ENCODE data around the gene CARM1. TPM values are rescaled to one million over a fixed set of nuclear protein-coding genes. Genes with fewer than 3 reads are reported as not detected.

Gene CARM1
- total and polyA plus RNA-seq, 2 of the 13 experiments (the other 11 are each of a cell fraction or from before 2014, with no cell fraction given), result 27.6 to 55.8 TPM

DNA sequence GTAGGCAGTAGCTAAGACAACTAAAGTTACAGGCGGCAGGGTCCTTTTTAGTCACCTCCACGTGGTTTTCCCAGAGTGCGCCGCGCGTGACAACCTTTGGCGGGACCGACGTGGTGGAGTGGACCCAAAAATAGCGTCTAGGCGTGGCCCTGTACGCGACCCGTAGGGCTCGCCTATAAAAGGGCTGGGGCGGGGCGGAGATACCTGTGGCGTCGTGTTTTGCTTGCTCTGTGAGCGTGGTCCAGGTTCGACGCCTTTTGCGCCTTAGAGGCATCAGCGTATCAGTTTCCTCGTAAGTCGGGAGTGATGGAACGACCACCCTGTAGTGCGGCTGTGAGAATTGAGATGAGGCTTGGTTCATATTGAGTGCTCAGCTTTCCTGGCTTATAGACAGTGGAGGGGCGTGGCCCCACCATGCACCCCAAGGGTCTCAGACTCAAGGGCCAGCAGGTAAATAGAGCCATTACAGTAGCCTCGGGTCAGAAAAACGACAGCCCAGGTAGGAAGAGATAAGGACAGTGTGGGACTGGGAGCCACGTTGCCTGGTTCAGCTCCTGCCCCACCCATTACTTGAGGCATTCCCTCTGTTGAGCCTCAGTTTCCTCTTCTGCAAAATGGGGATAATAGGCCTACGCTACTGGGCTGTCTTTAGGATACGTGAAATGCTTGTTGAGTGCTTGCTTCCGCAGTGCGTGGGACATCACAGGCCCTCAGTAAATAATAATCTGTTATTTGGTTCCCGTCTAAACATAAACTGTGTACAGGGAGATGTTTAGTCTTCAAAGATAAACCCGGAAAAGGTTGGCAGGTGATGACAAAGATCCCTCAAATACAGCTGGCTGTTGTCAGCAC is 34.6 kb upstream of the CARM1 start (continued):
- TF ChIP-seq, protein P1, sequence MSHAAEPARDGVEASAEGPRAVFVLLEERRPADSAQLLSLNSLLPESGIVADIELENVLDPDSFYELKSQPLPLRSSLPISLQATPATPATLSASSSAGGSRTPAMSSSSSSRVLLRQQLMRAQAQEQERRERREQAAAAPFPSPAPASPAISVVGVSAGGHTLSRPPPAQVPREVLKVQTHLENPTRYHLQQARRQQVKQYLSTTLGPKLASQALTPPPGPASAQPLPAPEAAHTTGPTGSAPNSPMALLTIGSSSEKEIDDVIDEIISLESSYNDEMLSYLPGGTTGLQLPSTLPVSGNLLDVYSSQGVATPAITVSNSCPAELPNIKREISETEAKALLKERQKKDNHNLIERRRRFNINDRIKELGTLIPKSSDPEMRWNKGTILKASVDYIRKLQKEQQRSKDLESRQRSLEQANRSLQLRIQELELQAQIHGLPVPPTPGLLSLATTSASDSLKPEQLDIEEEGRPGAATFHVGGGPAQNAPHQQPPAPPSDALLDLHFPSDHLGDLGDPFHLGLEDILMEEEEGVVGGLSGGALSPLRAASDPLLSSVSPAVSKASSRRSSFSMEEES (CRISPR knock-in tag; IDR thresholded peaks at IDR 0.05), result peak; percentile 66; the same call in 1 of the 2 replicates
- TF ChIP-seq ONECUT2 (CRISPR knock-in tag; IDR thresholded peaks at IDR 0.05) (0 out of 2 replicates have a peak, but pooled peaks have one; percentile 17), SOX13 (IDR thresholded peaks at IDR 0.05) (no peak), SOX13 (CRISPR knock-in tag; conservative IDR thresholded peaks at IDR 0.05 in 1 of 2, IDR thresholded peaks at IDR 0.05 in 1 of 2) (no peak), SALL1 (CRISPR knock-in tag; IDR thresholded peaks at IDR 0.05) (no peak; the same call in 1 of the 2 replicates), MTA1 (CRISPR knock-in tag; IDR thresholded peaks at IDR 0.05; ENCODE audit: borderline replicate concordance) (peak; percentile 31; the same call in 1 of the 2 replicates), ZNF317 (CRISPR knock-in tag; IDR thresholded peaks at IDR 0.05) (peak; percentile 12; the same call in 1 of the 2 replicates), ZIK1 (CRISPR knock-in tag; IDR thresholded peaks at IDR 0.05; ENCODE audit: borderline replicate concordance, low read depth) (peak; percentile 70; the same call in 1 of the 2 replicates), FOXO1 (CRISPR knock-in tag; IDR thresholded peaks at IDR 0.05) (no peak), ZNF224 (CRISPR knock-in tag; IDR thresholded peaks at IDR 0.05) (peak; percentile 59; the same call in 1 of the 2 replicates), CBX1 (IDR thresholded peaks at IDR 0.05; ENCODE audit: low read depth) (no peak), NFRKB (IDR thresholded peaks at IDR 0.05) (no peak), KLF6 (CRISPR knock-in tag; IDR thresholded peaks at IDR 0.05) (peak; percentile 15; the same call in 1 of the 2 replicates), SP5 (CRISPR knock-in tag; IDR thresholded peaks at IDR 0.05; ENCODE audit: borderline replicate concordance, low read depth) (no peak), TRIM24 (CRISPR knock-in tag; IDR thresholded peaks at IDR 0.05) (no peak), JARID2 (CRISPR knock-in tag; IDR thresholded peaks at IDR 0.05; ENCODE audit: insufficient replicate concordance) (peak; percentile 8)
- TF ChIP-seq, protein P2, sequence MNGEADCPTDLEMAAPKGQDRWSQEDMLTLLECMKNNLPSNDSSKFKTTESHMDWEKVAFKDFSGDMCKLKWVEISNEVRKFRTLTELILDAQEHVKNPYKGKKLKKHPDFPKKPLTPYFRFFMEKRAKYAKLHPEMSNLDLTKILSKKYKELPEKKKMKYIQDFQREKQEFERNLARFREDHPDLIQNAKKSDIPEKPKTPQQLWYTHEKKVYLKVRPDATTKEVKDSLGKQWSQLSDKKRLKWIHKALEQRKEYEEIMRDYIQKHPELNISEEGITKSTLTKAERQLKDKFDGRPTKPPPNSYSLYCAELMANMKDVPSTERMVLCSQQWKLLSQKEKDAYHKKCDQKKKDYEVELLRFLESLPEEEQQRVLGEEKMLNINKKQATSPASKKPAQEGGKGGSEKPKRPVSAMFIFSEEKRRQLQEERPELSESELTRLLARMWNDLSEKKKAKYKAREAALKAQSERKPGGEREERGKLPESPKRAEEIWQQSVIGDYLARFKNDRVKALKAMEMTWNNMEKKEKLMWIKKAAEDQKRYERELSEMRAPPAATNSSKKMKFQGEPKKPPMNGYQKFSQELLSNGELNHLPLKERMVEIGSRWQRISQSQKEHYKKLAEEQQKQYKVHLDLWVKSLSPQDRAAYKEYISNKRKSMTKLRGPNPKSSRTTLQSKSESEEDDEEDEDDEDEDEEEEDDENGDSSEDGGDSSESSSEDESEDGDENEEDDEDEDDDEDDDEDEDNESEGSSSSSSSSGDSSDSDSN (CRISPR knock-in tag; IDR thresholded peaks at IDR 0.05), result 0 out of 2 replicates have a peak, but pooled peaks have one; percentile 40
- TF ChIP-seq, protein P3, sequence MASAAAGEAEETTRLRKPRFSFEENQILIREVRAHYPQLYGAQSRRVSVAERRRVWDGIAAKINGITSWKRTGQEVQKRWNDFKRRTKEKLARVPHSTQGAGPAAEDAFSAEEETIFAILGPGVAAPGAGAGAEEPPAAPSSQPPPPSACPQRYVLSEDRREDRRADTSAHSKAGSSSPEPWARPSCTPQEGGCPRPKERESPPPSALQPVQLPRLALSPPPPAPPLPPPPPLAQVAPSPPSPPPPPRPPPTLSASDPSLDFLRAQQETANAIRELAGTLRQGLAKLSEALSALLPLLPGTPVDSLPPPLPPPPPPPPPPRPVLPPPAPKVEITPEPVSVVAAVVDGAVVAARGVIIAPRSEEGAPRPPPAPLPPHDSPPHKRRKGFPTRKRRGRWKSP (CRISPR knock-in tag; IDR thresholded peaks at IDR 0.05), result peak; percentile 68; the same call in 1 of the 2 replicates
- TF ChIP-seq, protein P4, sequence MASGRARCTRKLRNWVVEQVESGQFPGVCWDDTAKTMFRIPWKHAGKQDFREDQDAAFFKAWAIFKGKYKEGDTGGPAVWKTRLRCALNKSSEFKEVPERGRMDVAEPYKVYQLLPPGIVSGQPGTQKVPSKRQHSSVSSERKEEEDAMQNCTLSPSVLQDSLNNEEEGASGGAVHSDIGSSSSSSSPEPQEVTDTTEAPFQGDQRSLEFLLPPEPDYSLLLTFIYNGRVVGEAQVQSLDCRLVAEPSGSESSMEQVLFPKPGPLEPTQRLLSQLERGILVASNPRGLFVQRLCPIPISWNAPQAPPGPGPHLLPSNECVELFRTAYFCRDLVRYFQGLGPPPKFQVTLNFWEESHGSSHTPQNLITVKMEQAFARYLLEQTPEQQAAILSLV (CRISPR knock-in tag; IDR thresholded peaks at IDR 0.05; ENCODE audit: borderline replicate concordance), result peak; percentile 69; the same call in 1 of the 2 replicates
- TF ChIP-seq, protein P5, sequence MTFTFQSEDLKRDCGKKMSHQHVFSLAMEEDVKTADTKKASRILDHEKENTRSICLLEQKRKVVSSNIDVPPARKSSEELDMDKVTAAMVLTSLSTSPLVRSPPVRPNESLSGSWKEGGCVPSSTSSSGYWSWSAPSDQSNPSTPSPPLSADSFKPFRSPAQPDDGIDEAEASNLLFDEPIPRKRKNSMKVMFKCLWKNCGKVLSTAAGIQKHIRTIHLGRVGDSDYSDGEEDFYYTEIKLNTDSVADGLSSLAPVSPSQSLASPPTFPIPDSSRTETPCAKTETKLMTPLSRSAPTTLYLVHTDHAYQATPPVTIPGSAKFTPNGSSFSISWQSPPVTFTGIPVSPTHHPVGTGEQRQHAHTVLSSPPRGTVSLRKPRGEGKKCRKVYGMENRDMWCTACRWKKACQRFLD (CRISPR knock-in tag; IDR thresholded peaks at IDR 0.05; ENCODE audit: borderline replicate concordance), result peak; percentile 74; the same call in 1 of the 2 replicates
- TF ChIP-seq, protein P6, sequence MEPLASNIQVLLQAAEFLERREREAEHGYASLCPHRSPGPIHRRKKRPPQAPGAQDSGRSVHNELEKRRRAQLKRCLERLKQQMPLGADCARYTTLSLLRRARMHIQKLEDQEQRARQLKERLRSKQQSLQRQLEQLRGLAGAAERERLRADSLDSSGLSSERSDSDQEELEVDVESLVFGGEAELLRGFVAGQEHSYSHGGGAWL (CRISPR knock-in tag; IDR thresholded peaks at IDR 0.05), result no peak; the same call in 1 of the 2 replicates
